Measurements from ENCODE around the gene CPM.
A peak's percentile ranks its signal among the peaks of the same experiment; 100 is the strongest.

Gene CPM

DNA sequence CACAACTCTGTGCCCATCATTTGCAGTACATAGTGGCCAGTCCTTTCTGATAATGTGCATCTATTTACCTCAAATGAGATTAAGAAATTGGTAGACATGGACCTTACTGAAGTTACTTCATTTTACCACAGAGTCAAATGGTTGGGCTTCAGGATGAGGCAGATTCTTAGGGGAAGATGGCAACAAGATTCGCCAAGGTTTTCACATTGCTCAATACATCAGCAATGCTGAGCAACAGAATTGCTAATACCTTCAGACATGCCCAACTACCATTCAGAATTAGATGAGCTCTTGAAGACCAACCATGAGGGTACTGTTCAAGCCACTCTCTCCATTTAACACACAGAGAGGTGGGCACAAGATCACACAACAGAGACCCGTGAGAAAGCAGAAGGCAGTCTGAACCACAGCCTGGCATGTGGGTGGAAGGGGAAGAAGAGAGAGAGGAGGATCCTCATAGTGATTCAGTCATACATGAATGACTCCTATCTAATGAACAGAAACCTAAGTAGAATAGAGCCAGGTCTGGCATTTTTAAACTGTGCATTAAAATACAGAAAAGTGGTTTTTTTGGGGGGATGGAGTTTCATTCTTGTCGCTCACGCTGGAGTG is 28.5 kb downstream of the CPM start:
- no peak for DNase-seq (ENCODE audit: low read depth)

DNA sequence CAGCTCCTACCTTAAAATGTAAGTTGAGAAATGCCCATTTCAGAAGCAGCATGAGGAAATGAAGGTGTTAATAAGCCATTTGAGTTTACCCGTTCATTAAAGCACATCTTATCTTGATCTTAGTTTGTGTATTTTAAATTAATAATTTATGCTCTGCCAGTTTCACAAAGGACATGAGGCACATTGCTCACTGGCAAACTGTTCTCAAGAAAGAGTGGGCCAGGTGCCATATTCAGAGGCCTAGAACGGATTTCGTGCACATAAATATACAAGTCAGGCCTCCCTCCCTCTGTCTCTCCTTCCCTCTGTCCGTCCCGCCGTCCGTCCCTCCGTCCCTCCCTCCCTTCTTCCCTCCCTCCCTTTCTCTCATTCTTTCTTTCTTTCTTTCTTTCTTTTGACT is 29.5 kb downstream of the CPM start:
- no peak for DNase-seq (ENCODE audit: low read depth)

DNA sequence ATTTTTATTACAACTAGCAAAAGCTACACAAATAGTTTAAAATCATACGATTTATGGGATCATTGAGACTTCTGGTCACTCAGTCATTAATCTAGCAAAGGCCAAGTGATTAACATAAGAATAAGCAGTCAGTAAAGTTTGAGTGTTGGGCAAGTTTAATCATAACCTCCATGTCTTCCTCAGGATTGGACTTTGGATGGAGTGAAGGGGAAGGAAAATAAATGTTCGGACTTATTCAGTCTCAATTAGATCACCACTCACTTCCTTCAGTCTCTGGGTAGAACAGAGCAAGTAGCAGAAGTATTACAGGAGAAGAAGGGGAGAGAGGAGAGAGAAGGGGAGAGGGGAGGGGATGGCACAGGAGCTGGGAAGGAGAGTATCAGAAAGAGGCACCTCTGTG is 31.4 kb downstream of the CPM start:
- no peak for DNase-seq (ENCODE audit: low read depth)

DNA sequence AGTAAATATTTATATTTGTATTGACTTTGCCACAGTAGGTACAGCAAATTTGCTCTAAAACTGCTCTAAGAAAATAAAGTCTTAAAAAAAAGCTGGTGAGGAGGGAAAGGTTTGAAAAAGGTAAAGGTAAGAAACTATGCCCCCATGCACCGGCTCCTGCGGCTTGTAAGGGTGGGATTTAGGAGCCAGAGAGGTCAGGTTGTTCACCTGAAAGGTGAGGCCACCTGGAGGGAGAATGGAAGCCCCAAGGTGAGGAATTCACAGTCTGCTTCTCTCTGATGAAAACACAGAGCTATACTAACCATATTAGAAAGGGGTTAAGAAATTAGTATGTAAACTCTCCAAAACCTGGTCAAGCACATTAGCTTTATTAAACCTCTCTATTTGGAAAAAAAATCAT is 31.8 kb downstream of the CPM start:
- no peak for DNase-seq (ENCODE audit: low read depth)

DNA sequence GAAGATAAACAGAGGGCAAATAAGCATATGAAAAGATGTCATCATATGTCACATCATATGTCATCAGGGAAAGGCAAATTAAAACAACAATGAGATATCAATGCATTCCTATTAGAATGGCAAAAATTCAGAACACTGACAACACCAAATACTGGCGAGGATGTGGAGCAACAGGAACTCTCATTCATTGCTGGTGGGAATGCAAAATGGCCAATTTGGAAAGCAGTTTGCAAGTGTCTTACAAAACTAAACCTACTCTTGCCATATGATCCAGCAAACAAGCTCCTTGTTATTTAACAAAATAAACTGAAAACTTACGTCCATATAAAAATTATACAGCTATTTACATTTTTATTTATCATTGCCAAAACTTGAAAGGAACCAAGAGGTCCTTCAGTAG is 32.7 kb downstream of the CPM start:
- DNase-seq (ENCODE audit: low read depth), result no peak

DNA sequence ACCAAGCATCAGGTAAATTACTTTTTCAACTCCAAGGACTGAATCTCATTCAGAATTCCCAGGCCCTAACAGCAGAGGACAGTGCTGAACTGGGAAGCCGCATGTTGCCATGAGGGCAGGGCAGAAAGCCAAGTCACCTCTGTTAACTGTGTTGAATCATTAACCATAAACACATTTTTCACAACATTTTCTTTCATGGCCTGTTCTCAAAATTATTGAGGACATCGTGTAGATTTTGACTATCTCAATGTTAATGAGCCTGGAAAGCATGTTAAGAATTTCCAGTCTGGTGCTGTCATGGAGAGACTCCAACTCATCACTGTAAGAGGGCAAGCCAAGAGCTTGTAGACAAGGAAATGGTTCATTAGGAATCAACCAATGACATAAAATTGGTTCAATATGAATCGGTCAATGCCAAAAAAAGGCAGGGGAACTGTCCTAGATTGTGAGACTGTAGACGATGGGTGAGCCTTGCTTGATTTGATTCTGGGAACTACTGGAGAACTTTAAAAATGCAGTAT is 33.7 kb downstream of the CPM start:
- peak; percentile 77 for DNase-seq (ENCODE audit: low read depth)

DNA sequence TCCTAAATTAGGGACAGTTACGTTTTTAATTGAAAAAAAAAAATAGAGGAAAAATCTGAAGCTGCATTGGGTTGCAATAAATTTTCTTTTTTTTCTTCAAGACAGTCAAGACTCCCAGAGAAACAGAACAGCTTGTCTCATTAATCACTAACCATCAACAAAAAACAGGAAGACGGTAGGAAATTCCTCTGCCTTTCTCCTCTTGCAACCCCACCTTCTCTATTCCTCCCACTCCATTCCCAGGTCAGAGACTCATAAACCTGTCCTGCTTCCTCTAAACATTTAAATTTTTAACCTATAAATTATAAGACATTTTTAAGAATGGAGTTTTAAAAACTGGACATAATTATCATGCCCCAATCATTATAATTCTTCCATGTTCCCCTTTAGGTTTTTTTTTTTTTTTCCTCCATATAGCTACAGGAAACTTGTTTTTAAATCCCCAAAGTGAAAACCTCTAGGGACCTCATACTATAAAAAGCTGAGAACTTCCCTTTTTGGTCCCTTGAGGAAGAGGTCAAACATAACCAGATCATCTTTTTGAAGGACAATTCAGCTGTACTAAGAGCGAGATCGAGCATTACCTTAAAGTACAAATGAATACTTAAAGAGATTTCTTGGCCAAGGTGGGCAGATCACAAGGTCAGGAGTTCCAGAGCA is 36.0 kb downstream of the CPM start:
- no peak for DNase-seq (ENCODE audit: low read depth)

DNA sequence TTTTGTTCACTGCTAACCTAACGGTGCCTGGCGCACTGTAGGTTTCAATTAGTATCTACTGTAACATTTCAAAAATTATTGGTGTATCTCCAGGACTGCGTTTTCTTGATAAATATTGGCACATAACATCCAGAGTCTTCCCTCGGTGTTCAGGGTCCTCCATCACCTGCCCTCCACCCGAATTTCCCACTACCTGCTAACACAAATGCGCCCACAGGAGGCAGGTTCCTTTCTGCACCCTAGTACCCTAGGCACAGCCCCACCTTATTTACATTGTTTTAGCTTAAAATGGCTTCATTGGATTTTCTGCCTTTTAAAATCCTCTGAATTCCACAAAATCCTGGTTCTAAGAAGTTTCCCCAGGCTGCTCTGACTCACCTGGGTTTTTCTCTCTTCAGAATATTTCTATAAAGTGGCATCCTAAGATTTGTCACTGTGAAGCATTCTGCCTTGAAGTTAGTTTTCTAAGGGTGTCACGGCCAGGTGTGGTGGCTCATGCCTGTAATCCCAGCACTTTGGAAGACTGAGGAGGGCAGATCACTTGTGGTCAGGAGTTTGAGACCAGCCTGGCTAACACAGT is 38.6 kb downstream of the CPM start:
- DNase-seq (ENCODE audit: low read depth), result no peak

DNA sequence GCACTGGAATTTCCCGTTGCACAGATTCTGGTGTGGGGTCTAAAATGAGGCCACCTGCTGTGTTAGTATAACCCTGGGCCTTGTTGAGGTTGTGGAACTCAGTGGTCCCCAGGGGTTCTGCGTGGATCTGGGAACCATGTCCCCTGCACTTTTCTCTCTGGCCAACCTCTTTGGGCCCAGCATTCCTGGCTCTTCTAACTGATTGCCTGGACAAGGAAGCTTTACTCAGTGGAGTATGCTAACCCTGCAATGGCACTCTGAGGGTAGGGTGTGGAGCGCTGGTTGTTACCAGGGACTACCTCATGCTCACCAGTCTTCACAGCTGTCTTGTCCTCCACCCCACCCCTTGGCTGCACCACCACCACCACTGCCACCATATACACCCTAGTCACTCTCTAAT is 39.2 kb downstream of the CPM start:
- DNase-seq (ENCODE audit: low read depth), result no peak

DNA sequence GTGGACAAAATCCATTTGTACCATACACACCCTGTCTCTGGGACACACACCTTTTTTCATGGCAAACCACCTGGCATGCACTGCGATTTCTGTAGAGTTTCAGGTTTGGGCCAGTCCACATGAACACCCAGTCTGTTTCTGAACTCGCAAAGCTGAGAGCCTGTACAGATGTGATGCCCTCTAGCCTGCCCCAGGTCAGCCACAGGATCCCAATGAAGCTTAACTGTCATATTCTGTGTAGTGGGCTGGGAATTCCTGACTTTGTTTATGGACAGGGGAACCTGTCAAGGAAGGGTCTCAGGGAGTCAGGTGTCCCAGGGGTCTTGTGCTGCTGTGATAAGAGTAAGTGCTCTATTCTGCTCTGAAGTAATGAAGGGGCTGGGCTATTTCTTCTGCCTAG is 39.8 kb downstream of the CPM start:
- DNase-seq (ENCODE audit: low read depth), result no peak

DNA sequence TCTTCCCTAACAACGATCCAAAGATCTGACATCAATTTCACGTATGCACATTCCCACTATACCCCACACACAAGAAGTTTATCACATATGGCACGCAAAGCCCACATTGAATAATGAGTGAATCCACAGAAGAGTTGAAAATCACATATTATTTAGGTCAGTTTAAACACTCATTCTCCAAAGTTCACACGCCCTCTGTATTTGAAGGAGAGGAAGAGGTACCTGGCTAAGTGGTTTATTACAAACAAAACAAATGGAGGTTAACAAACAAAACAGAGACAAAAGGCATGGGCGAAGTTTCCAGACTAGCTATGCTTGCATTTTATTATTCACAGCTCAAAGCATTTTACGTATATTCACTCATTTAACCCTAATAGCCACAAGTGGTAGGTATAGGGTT is 41.8 kb downstream of the CPM start:
- DNase-seq (ENCODE audit: low read depth), result no peak

DNA sequence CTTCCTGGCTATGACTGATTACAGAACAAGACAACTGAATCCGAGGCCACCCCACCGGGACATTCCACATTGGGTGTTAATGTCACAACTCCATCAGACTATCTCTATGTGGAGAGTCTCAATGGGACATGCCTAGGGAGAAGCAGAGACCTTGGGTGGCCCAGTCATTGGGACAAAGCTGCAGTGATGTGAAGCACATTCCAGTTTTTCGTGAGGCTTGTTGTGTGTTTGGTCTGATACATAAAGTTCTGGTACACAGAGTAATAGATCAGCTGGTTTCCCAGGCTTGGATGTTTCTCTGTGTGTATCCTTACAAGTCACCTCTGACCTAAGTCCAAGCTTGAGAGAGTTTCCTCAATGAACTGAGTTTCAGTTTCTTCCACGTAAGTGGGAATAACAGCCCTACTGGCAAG is 42.3 kb downstream of the CPM start:
- no peak for DNase-seq (ENCODE audit: low read depth)

DNA sequence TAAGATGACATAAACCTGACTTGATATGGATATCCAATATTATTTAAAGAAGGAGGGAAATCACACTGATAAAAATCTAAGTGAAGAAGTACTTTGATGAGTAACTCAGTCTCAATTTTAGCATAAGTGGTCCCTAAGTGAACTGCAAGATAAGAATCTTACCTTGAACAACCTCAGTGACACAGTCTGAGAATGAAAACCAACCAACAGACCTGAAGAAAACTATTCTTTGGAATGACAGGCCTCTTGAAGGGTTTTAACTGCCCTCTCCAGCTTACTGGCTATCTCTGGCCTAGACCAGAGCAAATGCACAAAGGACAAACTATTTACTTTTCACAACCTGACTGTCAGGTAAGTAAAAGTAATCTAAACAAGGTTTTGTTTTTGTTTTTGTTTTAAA is 44.7 kb downstream of the CPM start:
- DNase-seq (ENCODE audit: low read depth), result no peak

DNA sequence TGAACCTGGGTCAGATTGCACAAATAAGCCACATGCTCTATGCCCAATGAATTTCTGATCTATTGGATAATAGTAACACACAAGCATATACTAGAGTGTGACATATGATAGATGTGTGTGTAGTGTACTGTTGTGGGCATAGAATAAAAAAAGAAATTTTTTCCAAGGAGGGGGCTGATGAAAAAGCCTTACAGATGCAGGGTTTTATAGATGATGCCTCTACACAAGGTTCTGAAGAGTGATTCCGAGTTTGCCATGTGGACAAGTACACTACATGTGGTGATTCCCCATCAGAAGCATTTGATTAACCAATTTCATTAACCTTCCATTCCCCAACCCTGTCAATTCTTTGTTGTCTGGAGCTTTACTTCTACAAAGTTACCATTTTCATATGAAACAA is 45.3 kb downstream of the CPM start:
- no peak for DNase-seq (ENCODE audit: low read depth)

DNA sequence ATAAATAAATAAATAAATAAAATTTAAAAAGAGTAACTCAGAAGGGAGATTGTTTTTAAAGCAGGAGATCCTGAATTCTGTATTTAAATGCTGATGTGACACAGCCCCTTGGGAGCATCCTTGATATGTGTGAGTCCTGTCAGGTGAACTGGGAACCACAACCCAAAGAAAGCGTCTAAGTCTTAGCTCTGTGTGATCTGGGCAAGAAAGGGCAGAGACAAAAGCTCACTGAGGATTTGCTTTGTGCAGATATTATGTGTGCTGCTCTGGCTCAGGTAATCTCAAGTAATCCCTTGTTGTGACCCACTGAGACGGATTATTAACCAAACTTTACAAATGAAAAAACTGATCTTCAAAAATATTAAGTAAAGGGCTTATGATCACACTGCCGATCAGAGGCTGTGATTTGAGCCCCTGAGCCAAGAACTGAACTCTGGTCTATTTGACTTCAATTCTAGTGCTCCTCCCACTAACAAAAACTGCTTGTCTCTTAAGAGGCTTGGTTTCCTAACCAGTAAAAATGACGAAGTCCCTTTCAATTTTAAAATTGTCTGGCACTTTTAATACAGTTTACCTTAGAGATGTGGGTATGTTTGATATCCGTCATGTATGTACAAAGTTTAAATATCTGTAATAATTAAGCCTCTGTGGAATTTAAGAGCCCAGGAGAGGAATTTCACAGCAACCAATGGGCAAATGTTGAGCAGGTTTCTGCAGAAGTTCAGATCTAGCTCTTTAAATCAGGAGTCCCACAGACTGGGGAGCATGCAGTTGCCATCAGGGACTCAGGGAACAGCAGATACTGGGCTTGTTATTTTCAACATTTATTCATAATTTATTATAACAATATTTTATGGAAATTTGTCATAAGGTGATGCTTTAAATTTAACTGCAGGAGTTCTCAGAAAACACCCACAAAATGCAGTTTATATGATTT is 46.1 kb downstream of the CPM start:
- no peak for DNase-seq (ENCODE audit: low read depth)

DNA sequence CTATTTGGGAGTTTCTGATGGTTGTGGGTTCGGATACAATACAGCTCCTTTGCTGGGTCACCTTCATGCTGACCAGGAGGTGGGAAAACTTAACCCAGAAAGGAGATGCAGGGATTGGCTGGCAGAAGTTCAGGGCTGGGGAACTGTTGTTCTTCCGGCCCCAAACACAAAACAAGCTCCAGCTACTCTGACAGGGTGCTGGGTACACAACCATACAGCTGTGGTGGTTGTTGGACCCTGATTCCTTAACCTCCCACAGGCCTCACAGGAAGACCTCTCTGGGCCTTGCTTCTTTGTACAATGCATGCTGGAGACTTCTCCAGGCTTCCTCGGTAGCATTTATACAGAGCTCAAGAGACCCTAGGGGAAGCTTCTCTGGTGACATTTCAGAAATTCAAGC is 47.6 kb downstream of the CPM start:
- no peak for DNase-seq (ENCODE audit: low read depth)

DNA sequence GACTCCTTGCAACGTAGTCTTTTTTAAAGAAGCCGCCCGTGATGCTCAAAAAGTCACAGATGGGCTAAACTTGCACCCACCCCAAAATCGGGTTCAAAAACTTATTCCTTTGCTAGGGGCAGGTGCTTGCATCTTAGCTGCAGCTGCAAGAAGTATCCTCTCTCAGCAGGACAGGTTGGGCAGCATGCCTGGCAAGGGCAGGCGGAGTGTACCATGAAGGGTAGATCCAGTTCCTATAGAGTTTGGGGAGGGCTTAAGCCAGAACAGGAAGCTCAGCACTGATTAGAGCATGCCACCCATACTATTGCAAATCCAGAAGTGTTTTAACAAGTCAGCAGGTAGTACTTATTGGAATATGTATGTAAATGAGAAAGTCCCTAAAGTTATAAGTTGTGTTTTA is 48.7 kb downstream of the CPM start:
- no peak for DNase-seq (ENCODE audit: low read depth)

DNA sequence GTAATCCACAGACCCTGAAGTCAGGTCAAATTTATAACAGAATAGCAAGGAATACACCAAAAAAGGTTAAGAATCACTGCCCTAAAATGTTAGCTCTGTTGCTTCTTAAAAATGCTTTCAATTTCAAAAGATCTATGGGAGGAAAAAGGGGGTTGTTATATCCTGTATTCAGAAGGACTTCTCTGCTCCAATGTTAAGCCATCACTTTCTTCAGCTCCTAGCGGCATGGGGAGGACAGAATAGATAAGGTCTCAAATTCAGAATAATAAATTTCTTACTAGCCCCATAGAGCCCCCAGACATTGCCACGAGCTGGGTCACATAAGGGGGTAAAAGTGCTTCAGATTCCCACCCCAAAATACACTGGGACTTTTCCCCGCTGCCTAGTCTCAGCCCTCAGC is 49.8 kb downstream of the CPM start:
- DNase-seq (ENCODE audit: low read depth), result no peak

DNA sequence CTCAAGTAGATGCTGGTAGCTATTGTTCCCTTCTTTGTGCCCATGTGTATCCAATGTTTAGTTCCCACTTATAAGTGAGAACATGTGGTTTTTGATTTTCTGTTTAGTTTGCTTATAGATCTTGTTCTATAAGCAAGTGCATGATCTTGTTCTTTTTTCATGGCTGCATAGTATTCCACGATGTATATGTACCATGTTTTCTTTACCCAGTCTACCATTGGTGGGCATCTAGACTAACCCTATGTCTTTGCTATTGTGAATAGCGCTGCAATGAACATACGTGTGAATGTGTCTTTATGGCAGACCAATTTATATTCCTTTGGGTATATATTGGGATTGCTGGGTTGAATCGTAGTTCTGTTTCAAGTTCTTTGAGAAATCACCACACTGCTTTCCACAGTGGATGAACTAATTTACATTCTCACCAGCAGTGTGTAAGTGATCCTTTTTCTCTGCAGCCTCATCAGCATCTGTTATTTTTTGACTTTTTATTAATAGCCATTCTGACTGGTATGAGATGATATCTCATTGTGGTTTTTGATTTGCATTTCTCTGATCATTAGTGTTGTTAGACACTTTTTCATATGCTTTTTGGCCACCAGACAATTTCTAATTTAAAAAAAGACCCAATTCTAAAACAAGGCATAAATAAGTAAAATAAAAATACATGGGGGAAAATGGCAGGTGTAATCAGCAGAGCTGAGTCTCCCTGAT is 50.6 kb downstream of the CPM start:
- DNase-seq (ENCODE audit: low read depth), result no peak

DNA sequence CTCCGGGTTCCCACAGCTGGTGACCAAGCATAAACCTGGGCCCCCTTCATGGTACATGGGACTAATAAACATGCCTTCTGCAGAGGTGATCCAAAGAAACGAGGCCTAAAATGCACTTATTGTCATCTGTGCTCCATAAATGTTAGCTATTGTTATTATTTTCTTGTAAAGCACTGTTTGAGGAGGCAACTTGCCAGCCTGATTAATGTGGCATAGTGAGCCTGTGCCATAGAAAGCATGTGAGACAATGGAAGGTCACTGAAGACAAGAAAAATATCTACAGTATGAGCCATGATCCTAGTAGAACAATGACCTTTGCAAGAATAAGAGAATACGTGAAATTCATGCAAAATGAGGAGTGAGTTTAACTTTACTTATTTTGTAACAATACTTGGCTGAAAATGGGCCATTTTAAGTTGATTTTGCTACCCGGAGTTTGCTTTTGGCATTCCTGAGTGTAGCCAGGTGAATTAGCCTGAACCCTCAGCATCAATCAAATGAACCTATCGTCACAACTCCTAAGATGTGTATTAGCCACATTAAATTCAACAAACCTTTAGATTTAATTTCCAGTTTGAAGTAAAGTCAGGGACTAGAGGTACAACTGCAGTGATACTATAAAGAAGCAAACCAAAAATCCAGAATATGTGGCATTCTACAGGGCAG is 52.2 kb downstream of the CPM start:
- no peak for DNase-seq (ENCODE audit: low read depth)

DNA sequence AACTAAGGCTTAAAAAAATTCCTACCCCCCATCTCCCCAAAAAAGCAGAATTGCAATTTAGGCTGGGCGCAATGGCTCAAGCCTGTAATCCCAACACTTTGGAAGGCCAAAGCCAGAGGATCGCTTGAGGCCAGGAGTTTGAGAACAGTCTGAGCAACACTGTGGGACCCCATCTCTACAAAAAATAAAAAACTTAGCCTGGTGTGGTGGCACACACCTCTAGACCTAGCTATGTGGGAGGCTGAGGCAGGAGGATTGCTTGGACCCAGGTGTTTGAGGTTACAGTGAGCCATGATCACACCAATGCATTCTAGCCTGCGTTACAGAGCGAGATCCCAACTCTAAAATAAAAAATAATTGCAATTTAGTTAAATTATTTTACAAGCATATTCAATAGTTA is 54.1 kb downstream of the CPM start:
- no peak for DNase-seq (ENCODE audit: low read depth)

Data from HS-5 (cell line).